Mucosa of rectum (tissue), 2 donors: ENCODE measurements around the gene PPFIA4.

Source experiments
- H3K27ac ChIP-seq, 2 donors: one replicate each; pipeline ENCODE4 v1.7.0; 2013; ENCODE audit warnings: inconsistent platforms in 2 of 2, low read depth in 2 of 2, low read length in 2 of 2
- H3K27me3 ChIP-seq, 2 donors: one replicate each; pipeline ENCODE4 v1.7.0; 2013; ENCODE audit warnings: low read length in 2 of 2; ENCODE audit not compliant: control insufficient read depth in 2 of 2, insufficient read depth in 2 of 2
- H3K36me3 ChIP-seq, 2 donors: one replicate each; pipeline ENCODE4 v1.7.0; 2013; ENCODE audit warnings: low read length in 2 of 2; ENCODE audit not compliant: control insufficient read depth in 2 of 2, insufficient read depth in 2 of 2
- H3K4me1 ChIP-seq, 2 donors: one replicate each; pipeline ENCODE4 v1.7.0; 2013; ENCODE audit warnings: low read length in 2 of 2, mild to moderate bottlenecking in 1 of 2; ENCODE audit not compliant: control insufficient read depth in 2 of 2, insufficient read depth in 2 of 2
- H3K4me3 ChIP-seq, 2 donors: one replicate each; pipeline ENCODE4 v1.7.0; 2013; ENCODE audit warnings: low read length in 2 of 2
- H3K9ac ChIP-seq, 2 donors: one replicate each; pipeline ENCODE4 v1.7.0; 2013; ENCODE audit warnings: low read length in 2 of 2, low read depth in 1 of 2, mild to moderate bottlenecking in 1 of 2
- H3K9me3 ChIP-seq, 2 donors: one replicate each; pipeline ENCODE4 v1.7.0; 2013; ENCODE audit warnings: low read length in 2 of 2; ENCODE audit not compliant: control insufficient read depth in 2 of 2
- donor health status: healthy.
- donor health status: Normal muscosa, but diverticular disease.

PPFIA4 gene

GRCh38 chr1:203090421-203091198, 64.3 kb downstream of the PPFIA4 start:
- peaks cover 0 to 11% of the 10 kb centered on the region in 2 donors for H3K9me3 ChIP-seq
- H3K27ac ChIP-seq = no peak overlapping the region
- no peak overlapping the region for H3K9ac ChIP-seq
- H3K4me1 ChIP-seq = no peaks in the 10 kb centered on the region
- no peak overlapping the region for H3K4me3 ChIP-seq
- H3K27me3 ChIP-seq = peaks cover 0 to 12% of the 10 kb centered on the region in 2 donors
- no peaks in the 10 kb centered on the region for H3K36me3 ChIP-seq

DNA sequence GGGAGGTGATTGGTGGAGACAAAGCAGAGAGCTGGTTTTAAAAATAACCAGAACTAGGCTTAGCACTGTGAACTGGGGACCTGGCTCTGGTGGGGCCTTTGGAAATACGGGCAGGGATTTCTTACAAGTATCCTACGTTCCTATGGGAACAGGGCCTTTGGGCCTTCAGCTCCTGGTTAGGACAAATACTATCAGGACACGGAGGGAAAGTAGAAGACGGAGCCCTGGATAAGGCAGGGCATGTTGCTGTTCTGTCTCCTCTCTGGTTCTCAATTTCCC, 64.8 kb downstream of the PPFIA4 start:
- no peak overlapping the region for H3K4me3 ChIP-seq
- peaks cover 0 to 12% of the 10 kb centered on the region in 2 donors for H3K27me3 ChIP-seq
- peaks cover 0 to 11% of the 10 kb centered on the region in 2 donors for H3K9me3 ChIP-seq
- no peak overlapping the region for H3K27ac ChIP-seq
- no peaks in the 10 kb centered on the region for H3K4me1 ChIP-seq
- no peaks in the 10 kb centered on the region for H3K36me3 ChIP-seq
- no peak overlapping the region for H3K9ac ChIP-seq

- Histone ChIP-seq H3K27ac (no peak overlapping the region), H3K4me1 (no peaks in the 10 kb centered on the region), H3K9me3 (peaks cover 0 to 11% of the 10 kb centered on the region in 2 donors), H3K4me3 (no peak overlapping the region), H3K9ac (no peak overlapping the region), H3K36me3 (no peaks in the 10 kb centered on the region), H3K27me3 (peaks cover 0 to 12% of the 10 kb centered on the region in 2 donors)
Observed at GRCh38 chr1:203091761-203092330, 65.6 kb downstream of the PPFIA4 start.

DNA sequence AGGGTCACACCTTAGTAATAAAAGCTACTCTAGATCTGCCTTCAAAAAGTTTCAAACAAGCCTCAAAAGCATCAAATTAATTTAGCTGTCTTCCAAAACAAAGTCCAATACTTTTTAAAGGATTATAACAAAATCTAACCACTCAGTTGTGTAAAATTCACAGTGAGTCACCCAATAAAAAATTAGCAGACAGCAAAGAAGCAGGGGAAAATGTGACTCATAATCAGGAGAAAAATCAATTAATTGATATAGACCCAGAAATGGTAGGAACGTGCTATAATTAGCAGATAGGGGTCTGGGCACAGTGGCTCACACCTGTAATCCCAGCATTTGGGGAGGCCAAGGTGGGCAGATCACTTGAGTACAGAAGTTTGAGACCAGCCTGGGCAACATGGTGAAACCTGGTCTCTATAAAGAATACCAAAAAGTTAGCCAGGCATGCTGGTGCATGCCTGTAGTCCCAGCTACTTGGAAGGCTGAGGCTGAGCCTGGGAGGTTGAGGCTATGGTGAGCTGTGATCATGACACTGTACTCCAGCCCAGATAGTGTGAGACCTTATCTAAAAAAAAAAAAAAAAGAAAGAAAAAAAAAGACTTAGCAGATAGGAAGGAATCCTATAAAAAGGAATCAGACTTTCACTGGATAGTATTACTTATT, 67.6 kb downstream of the PPFIA4 start:
- Histone ChIP-seq H3K9me3 (peaks cover 0 to 11% of the 10 kb centered on the region in 2 donors), H3K4me1 (no peaks in the 10 kb centered on the region), H3K27me3 (peaks cover 0 to 12% of the 10 kb centered on the region in 2 donors), H3K36me3 (no peaks in the 10 kb centered on the region), H3K9ac (no peak overlapping the region), H3K27ac (no peak overlapping the region), H3K4me3 (no peak overlapping the region)

- no peak overlapping the region for H3K9ac ChIP-seq
- no peaks in the 10 kb centered on the region for H3K4me1 ChIP-seq
- peaks cover 0 to 11% of the 10 kb centered on the region in 2 donors for H3K9me3 ChIP-seq
- no peak overlapping the region for H3K27ac ChIP-seq
- peaks cover 0 to 15% of the 10 kb centered on the region in 2 donors for H3K27me3 ChIP-seq
- no peak overlapping the region for H3K4me3 ChIP-seq
- no peaks in the 10 kb centered on the region for H3K36me3 ChIP-seq
Observed at GRCh38 chr1:203095061-203095690, 68.9 kb downstream of the PPFIA4 start.

DNA sequence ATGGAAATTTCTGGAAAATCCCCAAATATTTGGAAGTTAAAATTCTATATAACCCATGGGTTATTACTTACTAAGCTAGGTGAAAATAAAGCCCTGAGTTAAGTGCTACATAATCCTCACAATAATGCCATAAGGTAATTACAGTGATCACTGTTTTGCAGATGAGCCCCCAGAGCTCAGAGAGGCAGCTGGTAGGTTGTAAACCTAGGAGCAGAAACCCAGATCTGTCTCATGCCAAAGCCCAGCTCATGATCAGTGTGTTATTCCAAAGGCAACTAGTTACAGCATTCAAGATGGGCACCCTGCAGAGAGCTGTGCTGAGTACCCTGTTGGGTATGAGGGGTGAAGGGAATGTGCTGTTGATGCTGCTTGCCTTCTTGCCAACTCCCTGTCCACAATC, 70.3 kb downstream of the PPFIA4 start:
- no peaks in the 10 kb centered on the region for H3K36me3 ChIP-seq
- peaks cover 4 to 8% of the 10 kb centered on the region in 2 donors for H3K27me3 ChIP-seq
- no peaks in the 10 kb centered on the region for H3K4me1 ChIP-seq

GRCh38 chr1:203097001-203097400, 70.7 kb downstream of the PPFIA4 start:
- H3K27ac ChIP-seq = no peak overlapping the region
- no peak overlapping the region for H3K4me3 ChIP-seq
- H3K27me3 ChIP-seq = peaks cover 4 to 5% of the 10 kb centered on the region in 2 donors
- no peaks in the 10 kb centered on the region for H3K36me3 ChIP-seq
- no peak overlapping the region for H3K9ac ChIP-seq
- H3K9me3 ChIP-seq = peaks cover 0 to 11% of the 10 kb centered on the region in 2 donors
- no peaks in the 10 kb centered on the region for H3K4me1 ChIP-seq

More for the DNA sequence above, 70.3 kb downstream of the PPFIA4 start:
- Histone ChIP-seq H3K9ac (no peak overlapping the region), H3K27ac (no peak overlapping the region), H3K9me3 (peaks cover 0 to 11% of the 10 kb centered on the region in 2 donors), H3K4me3 (no peak overlapping the region)

- Histone ChIP-seq H3K36me3 (no peaks in the 10 kb centered on the region), H3K27me3 (peaks cover 3 to 4% of the 10 kb centered on the region in 2 donors), H3K4me3 (no peak overlapping the region), H3K9ac (no peak overlapping the region), H3K9me3 (peaks cover 0 to 11% of the 10 kb centered on the region in 2 donors), H3K27ac (no peak overlapping the region), H3K4me1 (no peaks in the 10 kb centered on the region)
Observed at GRCh38 chr1:203098445-203098844, 72.2 kb downstream of the PPFIA4 start.

DNA sequence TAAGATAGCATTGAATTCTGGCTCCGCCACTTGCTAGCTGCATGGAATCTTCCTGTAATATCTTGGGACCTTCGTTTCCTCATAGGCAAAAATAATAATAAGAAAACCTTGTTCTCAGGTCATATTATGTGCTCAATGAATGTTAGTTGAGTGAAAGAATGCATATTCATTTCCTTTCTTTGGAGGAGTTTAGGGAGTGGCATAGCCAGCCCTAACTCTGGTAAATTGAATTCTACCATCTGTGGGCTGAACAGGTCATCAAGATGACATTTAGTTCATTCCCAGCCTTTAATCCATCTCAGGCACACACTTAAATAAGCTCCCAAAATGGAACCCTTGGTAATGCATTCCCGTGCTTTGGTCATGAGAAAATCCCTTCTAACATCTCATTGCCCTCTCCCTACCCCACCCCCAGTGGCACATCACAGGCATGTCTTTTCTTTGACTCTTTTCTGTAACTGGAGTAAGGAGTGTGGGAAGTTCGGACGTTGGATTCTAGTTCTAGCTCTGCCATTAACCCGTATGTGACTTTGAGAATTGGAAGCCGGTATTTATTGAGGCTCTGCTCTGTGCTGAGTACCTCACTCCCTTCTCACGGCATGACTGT, 72.7 kb downstream of the PPFIA4 start:
- Histone ChIP-seq H3K9ac (no peak overlapping the region), H3K9me3 (peaks cover 0 to 11% of the 10 kb centered on the region in 2 donors), H3K27me3 (peaks cover 3 to 4% of the 10 kb centered on the region in 2 donors), H3K27ac (no peak overlapping the region), H3K4me3 (no peak overlapping the region), H3K4me1 (no peaks in the 10 kb centered on the region), H3K36me3 (no peaks in the 10 kb centered on the region)
